Measurements from ENCODE around the gene LCLAT1.

GRCh38 chr2:30561349-30561748 is 114.3 kb downstream of the LCLAT1 start:
- TF ChIP-seq CTCF (IDR thresholded peaks at IDR 0.05; ENCODE audit: insufficient read depth, low read length, poor library complexity, severe bottlenecking) = no peak
- no peak for TF ChIP-seq EZH2phosphoT487 (conservative IDR thresholded peaks at IDR 0.05; ENCODE audit: low read length)
